ENCODE results near the gene CORO1C. TPM values are rescaled to one million over a fixed set of nuclear protein-coding genes. Genes with fewer than 3 reads are reported as not detected.
A peak's percentile ranks its signal among the peaks of the same experiment; 100 is the strongest.

Gene CORO1C
- total RNA-seq, 1 donor from 2014 or later = 65.3 TPM

DNA sequence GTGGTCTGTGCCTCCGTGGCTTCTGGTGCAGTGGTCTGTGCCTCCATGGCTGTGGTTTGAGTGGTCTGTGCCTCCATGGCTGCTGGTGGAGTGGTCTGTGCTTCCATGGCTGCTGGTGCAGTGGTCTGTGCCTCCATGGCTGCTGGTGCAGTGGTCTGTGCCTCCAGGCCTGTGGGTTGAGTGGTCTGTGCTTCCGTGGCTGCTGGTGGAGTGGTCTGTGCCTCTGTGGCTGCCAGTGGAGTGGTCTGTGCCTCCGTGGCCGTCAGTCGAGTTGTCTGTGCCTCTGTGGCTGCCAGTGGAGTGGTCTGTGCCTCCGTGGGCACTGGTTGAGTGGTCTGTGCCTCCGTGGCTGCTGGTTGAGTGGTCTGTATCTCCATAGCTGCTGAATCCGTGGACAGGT is 107.7 kb downstream of the CORO1C start:
- peaks cover 25% of the 10 kb centered on the region for H3K4me1 Mint-ChIP-seq
- no peak for DNase-seq (ENCODE audit: low spot score in 2 of 2, unreplicated experiment in 2 of 2)
- H3K36me3 Mint-ChIP-seq = no peaks in the 10 kb centered on the region
- no peaks in the 10 kb centered on the region for H3K27me3 Mint-ChIP-seq (ENCODE audit: low read depth)
- no peaks in the 10 kb centered on the region for H3K9me3 Mint-ChIP-seq
- TF ChIP-seq, protein P1, sequence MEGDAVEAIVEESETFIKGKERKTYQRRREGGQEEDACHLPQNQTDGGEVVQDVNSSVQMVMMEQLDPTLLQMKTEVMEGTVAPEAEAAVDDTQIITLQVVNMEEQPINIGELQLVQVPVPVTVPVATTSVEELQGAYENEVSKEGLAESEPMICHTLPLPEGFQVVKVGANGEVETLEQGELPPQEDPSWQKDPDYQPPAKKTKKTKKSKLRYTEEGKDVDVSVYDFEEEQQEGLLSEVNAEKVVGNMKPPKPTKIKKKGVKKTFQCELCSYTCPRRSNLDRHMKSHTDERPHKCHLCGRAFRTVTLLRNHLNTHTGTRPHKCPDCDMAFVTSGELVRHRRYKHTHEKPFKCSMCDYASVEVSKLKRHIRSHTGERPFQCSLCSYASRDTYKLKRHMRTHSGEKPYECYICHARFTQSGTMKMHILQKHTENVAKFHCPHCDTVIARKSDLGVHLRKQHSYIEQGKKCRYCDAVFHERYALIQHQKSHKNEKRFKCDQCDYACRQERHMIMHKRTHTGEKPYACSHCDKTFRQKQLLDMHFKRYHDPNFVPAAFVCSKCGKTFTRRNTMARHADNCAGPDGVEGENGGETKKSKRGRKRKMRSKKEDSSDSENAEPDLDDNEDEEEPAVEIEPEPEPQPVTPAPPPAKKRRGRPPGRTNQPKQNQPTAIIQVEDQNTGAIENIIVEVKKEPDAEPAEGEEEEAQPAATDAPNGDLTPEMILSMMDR (IDR thresholded peaks at IDR 0.05; ENCODE audit: unreplicated experiment) = no peak
- H3K4me3 Mint-ChIP-seq = no peak overlapping the region
- no peak overlapping the region for H3K27ac Mint-ChIP-seq

DNA sequence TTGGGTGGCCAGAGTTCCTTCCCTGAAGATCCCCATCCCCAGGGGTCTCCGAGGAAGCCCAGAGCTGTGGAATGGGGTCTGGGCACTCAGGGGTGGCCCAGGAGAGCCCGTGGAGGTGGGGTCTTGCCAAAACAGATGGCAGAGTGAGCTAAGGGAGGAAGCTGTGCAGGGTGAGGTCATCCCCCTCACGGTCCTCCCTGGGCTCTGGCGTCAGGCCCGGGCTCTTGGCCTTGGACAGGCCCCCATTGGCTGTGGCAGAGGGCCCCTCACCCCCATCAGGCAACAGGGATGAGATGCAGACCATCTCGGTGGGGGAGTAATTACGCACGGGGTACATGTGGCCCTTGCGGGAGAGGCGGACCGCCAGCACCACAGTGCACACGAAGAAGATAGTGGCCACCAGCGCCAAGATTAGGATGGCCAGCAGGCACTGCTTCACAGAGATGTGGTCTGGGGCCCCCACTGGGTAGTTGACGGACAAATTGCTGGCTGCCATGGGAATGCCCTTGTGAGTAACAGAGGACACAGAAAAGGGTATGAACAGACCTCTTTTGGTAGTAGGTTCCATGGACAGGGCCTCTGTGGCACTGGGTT is 108.3 kb downstream of the CORO1C start:
- Mint-ChIP-seq H3K27me3 (ENCODE audit: low read depth) (no peaks in the 10 kb centered on the region), H3K4me3 (no peak overlapping the region), H3K27ac (no peak overlapping the region)

DNA sequence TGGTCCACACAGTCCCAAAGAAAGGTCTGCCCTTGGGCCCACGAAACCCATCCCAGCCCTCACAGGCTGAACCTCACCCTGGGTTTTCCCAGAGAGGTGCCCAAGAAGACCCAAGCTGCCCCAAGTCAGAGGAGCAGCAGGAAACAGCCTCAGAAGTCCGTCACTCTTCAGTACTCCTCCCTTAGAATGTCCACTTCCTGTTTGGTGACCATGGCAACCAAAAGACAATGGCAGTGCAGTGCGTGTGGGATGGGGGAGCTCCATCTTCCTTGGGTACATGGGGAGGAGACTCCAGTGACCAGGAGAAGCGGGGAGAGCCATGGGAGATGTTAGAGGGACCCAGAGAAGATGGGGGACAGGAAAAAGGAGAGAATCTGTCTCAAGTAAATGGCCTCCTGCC is 108.9 kb downstream of the CORO1C start:
- Mint-ChIP-seq H3K4me3 (no peak overlapping the region), H3K27ac (peak overlapping the region; percentile 76), H3K9me3 (no peaks in the 10 kb centered on the region), H3K4me1 (peaks cover 26% of the 10 kb centered on the region), H3K27me3 (ENCODE audit: low read depth) (no peaks in the 10 kb centered on the region), H3K36me3 (no peaks in the 10 kb centered on the region)
- TF ChIP-seq, protein P1 (IDR thresholded peaks at IDR 0.05; ENCODE audit: unreplicated experiment) = no peak
- DNase-seq (ENCODE audit: low spot score in 2 of 2, unreplicated experiment in 2 of 2) = no peak

More for the DNA sequence above, 108.3 kb downstream of the CORO1C start:
- TF ChIP-seq, protein P1 (IDR thresholded peaks at IDR 0.05; ENCODE audit: unreplicated experiment) = no peak
- DNase-seq (ENCODE audit: low spot score in 2 of 2, unreplicated experiment in 2 of 2) = no peak
- no peaks in the 10 kb centered on the region for H3K36me3 Mint-ChIP-seq
- peaks cover 24% of the 10 kb centered on the region for H3K4me1 Mint-ChIP-seq
- no peaks in the 10 kb centered on the region for H3K9me3 Mint-ChIP-seq

- no peak for DNase-seq (ENCODE audit: low spot score in 2 of 2, unreplicated experiment in 2 of 2)
- Mint-ChIP-seq H3K27me3 (ENCODE audit: low read depth) (no peaks in the 10 kb centered on the region), H3K4me1 (peaks cover 26% of the 10 kb centered on the region), H3K9me3 (peaks cover 4% of the 10 kb centered on the region), H3K4me3 (no peak overlapping the region), H3K36me3 (no peaks in the 10 kb centered on the region), H3K27ac (no peak overlapping the region)
- TF ChIP-seq, protein P1 (IDR thresholded peaks at IDR 0.05; ENCODE audit: unreplicated experiment) = no peak
Observed at GRCh38 chr12:108621161-108621560, 110.2 kb downstream of the CORO1C start.

DNA sequence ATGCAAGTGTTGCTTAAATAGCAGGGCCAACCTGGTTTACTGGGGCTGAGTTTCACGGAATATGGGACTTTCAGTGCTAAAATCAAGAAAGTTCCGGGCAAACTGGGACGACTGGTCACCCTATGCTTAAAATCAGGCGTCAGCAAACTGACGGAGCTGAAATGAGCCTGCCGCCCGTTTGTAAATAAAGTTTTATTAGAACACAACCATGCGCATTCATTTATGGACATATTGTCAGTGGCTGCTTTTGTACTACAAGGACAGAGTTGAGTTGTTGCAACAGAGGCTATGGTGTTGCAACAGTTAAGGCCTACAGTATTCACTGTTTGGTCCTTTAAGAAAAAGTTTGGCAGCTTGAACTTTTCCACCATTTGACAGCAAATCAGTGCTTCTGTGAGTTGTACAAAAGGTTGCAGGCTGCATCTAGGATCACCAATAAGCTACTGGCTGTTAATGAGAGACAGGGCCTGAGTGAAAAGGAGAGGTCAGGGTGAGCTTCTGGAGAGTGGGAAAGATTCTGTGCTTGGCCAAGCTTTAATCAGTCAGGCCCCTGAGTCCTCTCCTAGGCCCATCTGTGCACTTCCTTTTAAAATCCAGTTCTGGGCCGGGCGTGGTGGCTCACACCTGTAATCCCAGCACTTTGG is 111.0 kb downstream of the CORO1C start:
- no peak for DNase-seq (ENCODE audit: low spot score in 2 of 2, unreplicated experiment in 2 of 2)
- TF ChIP-seq, protein P1 (IDR thresholded peaks at IDR 0.05; ENCODE audit: unreplicated experiment) = no peak
- Mint-ChIP-seq H3K27me3 (ENCODE audit: low read depth) (no peaks in the 10 kb centered on the region), H3K4me1 (peaks cover 26% of the 10 kb centered on the region), H3K9me3 (peaks cover 5% of the 10 kb centered on the region), H3K4me3 (no peak overlapping the region), H3K27ac (peak overlapping the region; percentile 35), H3K36me3 (no peaks in the 10 kb centered on the region)

Data from mesothelial cell of epicardium (in vitro differentiated cells).